GM23338 (cell line): ENCODE data around the gene CYP4F8.

ENCODE experiments used
- CREB1 ChIP-seq: fragments of 250-450 bp; sonication (Bioruptor Pico); IDR thresholded peaks from 2 replicates; pipeline ENCODE4 v1.5.0; 2020; ENCODE audit warnings: low read depth, mild to moderate bottlenecking, moderate library complexity
- EZH2 ChIP-seq: fragments of 200-600 bp; sonication (generic); IDR thresholded peaks from one replicate; pipeline ENCODE4 v1.8.0; 2017; ENCODE audit warnings: antibody characterized with exemption, mild to moderate bottlenecking, low read depth; ENCODE audit not compliant: unreplicated experiment
- JUNB ChIP-seq: IDR thresholded peaks from one replicate; pipeline ENCODE4 v1.6.1; 2016; ENCODE audit warnings: antibody characterized with exemption; ENCODE audit not compliant: unreplicated experiment
- POLR2AphosphoS5 ChIP-seq: IDR thresholded peaks from 2 replicates; pipeline ENCODE4 v1.6.1; 2016; ENCODE audit warnings: antibody characterized with exemption, low read depth
- ZNF114 ChIP-seq: fragments of 250-450 bp; sonication (Bioruptor Pico); IDR thresholded peaks from 2 replicates; pipeline ENCODE4 v1.5.0; 2020; ENCODE audit warnings: mild to moderate bottlenecking, moderate library complexity
- TF ChIP-seq, protein P1 (sequence below), 2 experiments: fragments of 200-600 bp in 1 of 2; sonication (generic) in 1 of 2; conservative IDR thresholded peaks; 2 replicates each; pipeline versions ENCODE4 v1.5.1 to v1.6.1; 2016 to 2017; ENCODE audit warnings: antibody characterized with exemption in 2 of 2, low read depth in 2 of 2, mild to moderate bottlenecking in 2 of 2, moderate library complexity in 1 of 2
- TF ChIP-seq, protein P2 (sequence below): IDR thresholded peaks from one replicate; pipeline ENCODE4 v1.6.1; 2018; ENCODE audit warnings: antibody characterized with exemption; ENCODE audit not compliant: unreplicated experiment

DNA sequence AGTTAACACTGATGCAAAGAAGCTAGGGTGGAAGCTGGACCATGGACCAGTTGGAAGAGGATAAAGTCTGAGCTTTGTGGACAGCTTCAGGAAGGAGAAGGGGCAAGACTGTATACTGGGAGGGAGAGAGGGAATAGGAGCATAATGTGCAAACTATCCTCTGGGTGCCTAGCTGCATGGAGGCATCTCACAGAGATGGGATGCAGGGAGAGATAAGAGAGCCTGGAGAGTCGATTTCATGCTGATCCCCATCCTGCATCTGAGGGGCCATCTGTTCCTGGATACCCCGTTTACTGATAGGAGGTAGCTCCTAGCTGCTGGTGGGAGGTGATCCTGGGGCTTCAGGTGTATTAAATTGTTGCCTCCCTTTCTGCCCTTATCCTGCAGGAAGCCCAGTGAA is 34.5 kb downstream of the CYP4F8 start:
- TF ChIP-seq, protein P1, sequence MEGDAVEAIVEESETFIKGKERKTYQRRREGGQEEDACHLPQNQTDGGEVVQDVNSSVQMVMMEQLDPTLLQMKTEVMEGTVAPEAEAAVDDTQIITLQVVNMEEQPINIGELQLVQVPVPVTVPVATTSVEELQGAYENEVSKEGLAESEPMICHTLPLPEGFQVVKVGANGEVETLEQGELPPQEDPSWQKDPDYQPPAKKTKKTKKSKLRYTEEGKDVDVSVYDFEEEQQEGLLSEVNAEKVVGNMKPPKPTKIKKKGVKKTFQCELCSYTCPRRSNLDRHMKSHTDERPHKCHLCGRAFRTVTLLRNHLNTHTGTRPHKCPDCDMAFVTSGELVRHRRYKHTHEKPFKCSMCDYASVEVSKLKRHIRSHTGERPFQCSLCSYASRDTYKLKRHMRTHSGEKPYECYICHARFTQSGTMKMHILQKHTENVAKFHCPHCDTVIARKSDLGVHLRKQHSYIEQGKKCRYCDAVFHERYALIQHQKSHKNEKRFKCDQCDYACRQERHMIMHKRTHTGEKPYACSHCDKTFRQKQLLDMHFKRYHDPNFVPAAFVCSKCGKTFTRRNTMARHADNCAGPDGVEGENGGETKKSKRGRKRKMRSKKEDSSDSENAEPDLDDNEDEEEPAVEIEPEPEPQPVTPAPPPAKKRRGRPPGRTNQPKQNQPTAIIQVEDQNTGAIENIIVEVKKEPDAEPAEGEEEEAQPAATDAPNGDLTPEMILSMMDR (conservative IDR thresholded peaks at IDR 0.05; ENCODE audit: low read depth in 2 of 2), result no peak
- TF ChIP-seq EZH2 (no peak), ZNF114 (CRISPR knock-in tag) (no peak), JUNB (no peak), POLR2AphosphoS5 (no peak), CREB1 (CRISPR knock-in tag) (no peak)
- TF ChIP-seq, protein P2, sequence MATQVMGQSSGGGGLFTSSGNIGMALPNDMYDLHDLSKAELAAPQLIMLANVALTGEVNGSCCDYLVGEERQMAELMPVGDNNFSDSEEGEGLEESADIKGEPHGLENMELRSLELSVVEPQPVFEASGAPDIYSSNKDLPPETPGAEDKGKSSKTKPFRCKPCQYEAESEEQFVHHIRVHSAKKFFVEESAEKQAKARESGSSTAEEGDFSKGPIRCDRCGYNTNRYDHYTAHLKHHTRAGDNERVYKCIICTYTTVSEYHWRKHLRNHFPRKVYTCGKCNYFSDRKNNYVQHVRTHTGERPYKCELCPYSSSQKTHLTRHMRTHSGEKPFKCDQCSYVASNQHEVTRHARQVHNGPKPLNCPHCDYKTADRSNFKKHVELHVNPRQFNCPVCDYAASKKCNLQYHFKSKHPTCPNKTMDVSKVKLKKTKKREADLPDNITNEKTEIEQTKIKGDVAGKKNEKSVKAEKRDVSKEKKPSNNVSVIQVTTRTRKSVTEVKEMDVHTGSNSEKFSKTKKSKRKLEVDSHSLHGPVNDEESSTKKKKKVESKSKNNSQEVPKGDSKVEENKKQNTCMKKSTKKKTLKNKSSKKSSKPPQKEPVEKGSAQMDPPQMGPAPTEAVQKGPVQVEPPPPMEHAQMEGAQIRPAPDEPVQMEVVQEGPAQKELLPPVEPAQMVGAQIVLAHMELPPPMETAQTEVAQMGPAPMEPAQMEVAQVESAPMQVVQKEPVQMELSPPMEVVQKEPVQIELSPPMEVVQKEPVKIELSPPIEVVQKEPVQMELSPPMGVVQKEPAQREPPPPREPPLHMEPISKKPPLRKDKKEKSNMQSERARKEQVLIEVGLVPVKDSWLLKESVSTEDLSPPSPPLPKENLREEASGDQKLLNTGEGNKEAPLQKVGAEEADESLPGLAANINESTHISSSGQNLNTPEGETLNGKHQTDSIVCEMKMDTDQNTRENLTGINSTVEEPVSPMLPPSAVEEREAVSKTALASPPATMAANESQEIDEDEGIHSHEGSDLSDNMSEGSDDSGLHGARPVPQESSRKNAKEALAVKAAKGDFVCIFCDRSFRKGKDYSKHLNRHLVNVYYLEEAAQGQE, result no peak
